ENCODE measurements around the gene VASH2.

GRCh38 chr1:212928323-212929291 is 21.7 kb upstream of the VASH2 start:
- TF ChIP-seq CTCF (IDR thresholded peaks at IDR 0.05; ENCODE audit: low read length) (no peak), EZH2 (IDR thresholded peaks at IDR 0.05; ENCODE audit: borderline replicate concordance, low read length) (no peak)

All from OCI-LY1 (cell line).